CD4-positive, alpha-beta T cell treated with Interleukin-15 for 4 hours (primary cell): Measurements from ENCODE around the gene PRPF4.
"Not testable (repeated sequence)": the region's sequence is repeated elsewhere in the genome, so short reads cannot be mapped to it uniquely, and the experiment has no call there.

Experiments
- DNase-seq: peaks from one replicate; pipeline ENCODE4 v3.0.0-alpha.2; 2020; ENCODE audit warnings: low spot score

PRPF4 gene

GRCh38 chr9:113267911-113268566 is 7.4 kb upstream of the PRPF4 start:
- DNase-seq = no peak

- DNase-seq = no peak
Observed at GRCh38 chr9:113269355-113269754, 6.1 kb upstream of the PRPF4 start.

GRCh38 chr9:113269871-113270270 is 5.6 kb upstream of the PRPF4 start:
- no peak for DNase-seq

- peak; percentile 67 for DNase-seq
Observed at GRCh38 chr9:113274474-113275156, 843 bp upstream of the PRPF4 start.

- DNase-seq = no peak
Observed at GRCh38 chr9:113278840-113279239, 3.4 kb downstream of the PRPF4 start.

- no peak for DNase-seq
Observed at GRCh38 chr9:113281356-113281755, 5.9 kb downstream of the PRPF4 start.

GRCh38 chr9:113289091-113289490 is 13.6 kb downstream of the PRPF4 start:
- DNase-seq = no peak

- no peak for DNase-seq
Observed at GRCh38 chr9:113290052-113290607, 14.7 kb downstream of the PRPF4 start.

- no peak for DNase-seq
Observed at GRCh38 chr9:113293285-113293878, 17.9 kb downstream of the PRPF4 start.

GRCh38 chr9:113296247-113296646 is 20.8 kb downstream of the PRPF4 start:
- DNase-seq = not testable (repeated sequence)

- no peak for DNase-seq
Observed at GRCh38 chr9:113296796-113297558, 21.5 kb downstream of the PRPF4 start.

- no peak for DNase-seq
Observed at GRCh38 chr9:113298311-113298710, 22.9 kb downstream of the PRPF4 start.

GRCh38 chr9:113298924-113299770 is 23.7 kb downstream of the PRPF4 start:
- no peak for DNase-seq

- no peak for DNase-seq
Observed at GRCh38 chr9:113299800-113300292, 24.4 kb downstream of the PRPF4 start.

- DNase-seq = no peak
Observed at GRCh38 chr9:113301548-113301947, 26.1 kb downstream of the PRPF4 start.

GRCh38 chr9:113302792-113303418 is 27.4 kb downstream of the PRPF4 start, which contains the start of gene RNF183:
TSS of gene RNF183 (minus strand) at chr9:113303376. CDS start at chr9:113298184, 5,192 bp downstream.
- DNase-seq = no peak

GRCh38 chr9:113306566-113306965 is 31.1 kb downstream of the PRPF4 start:
- no peak for DNase-seq

GRCh38 chr9:113307396-113307975 is 32.0 kb downstream of the PRPF4 start:
- DNase-seq = no peak

- DNase-seq = peak; percentile 43
Observed at GRCh38 chr9:113309204-113309813, 33.9 kb downstream of the PRPF4 start.

- DNase-seq = no peak
Observed at GRCh38 chr9:113310538-113310937, 35.1 kb downstream of the PRPF4 start.
